GM18517 (cell line): Measurements from ENCODE around the gene MLANA.

Source experiments
- ATAC-seq: cut with Tn5 transposase; IDR thresholded peaks from one replicate; pipeline ENCODE4 v1.9.1; 2021; ENCODE audit warnings: mild to moderate bottlenecking, moderate library complexity; ENCODE audit not compliant: unreplicated experiment

The MLANA gene

DNA sequence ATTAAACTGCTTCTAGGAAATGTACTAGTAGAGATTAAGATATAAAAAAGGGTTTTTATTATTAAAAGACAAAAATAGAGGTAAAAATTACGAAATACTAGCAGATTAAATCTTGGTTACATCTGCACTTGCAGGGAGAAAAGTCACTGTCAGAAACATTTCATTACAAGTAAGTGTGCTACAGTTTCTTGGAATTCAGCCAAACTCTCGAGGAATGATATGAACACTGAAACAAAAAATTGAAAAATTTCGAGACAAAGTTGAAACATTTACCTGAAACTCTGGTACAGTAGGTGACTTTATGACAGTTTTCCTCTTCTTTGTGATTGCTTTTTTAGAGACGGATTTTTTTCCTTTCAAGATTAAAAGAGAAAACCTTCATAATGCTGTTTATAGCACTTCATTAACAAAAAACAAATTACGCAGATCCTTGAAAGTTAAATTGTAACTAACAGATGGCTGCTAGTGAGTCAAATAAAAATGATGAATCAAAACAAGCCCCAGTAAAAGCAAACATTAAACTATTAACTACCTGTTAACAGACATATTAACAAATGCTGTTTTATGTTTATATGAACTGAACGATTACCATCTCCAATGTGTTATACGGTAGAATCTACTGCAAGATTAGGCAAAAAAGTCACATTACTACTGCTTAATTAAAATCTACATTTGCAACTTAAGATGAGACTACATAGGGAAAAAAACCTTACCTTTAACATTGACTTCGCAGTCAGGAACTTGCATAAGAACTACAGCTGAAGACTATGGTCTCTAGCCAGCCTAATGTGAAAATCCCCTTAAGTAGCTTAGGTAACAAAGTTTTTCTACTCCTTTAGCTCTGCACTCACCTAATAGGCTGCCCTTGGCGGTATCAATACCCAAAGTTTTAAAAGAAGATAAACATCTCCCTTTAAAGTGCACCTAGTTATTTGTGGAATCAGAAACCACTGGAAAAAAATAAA is 63.3 kb downstream of the MLANA start:
- no peak for ATAC-seq

DNA sequence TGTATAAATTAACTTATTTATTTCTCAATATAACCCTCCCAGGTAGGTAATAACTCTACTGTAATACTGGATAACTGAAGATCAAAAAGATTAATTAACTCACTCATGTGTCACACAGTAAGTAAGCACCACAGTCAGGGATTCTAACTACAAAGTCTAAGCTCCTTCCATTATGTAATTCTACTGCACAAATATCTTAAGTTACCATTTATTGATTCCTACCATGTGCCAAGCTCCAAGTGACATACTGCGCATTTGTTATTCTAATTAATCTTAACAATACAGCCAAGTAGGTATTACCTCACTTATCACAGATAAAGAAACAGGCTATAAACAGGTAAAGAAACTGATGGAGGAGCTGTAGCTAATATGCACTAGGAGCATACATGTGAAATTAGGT is 66.5 kb downstream of the MLANA start:
- ATAC-seq = no peak

DNA sequence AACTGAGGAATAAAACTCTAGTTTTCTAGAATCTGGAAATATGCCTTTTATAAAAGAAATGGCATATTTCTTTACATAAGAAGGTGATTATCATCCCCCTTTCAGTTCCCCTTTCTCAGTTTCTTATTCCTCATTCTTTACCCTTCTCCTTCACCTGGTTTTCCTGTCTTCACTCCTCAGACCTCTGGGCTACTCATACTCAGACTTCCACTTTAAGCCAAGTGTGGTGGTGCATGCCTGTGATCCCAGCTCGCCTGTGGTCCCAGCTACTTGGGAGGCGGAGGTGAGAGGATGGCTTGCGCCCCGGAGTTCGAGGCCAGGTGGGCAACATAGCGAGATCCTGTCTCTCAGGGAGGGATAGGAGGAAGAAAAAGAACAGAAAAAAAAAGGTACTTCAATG is 67.6 kb downstream of the MLANA start:
- peak; percentile 57 for ATAC-seq
